Posterior cingulate gyrus (tissue), 11 donors: ENCODE data around the gene ARHGEF40.

ENCODE experiments used
- DNase-seq, 10 donors: peaks; one replicate each; pipeline versions ENCODE4 v3.0.0 to v3.0.0-alpha.2; 2020 to 2021; ENCODE audit warnings: mixed read lengths in 3 of 10
- intact Hi-C: fragments of 100-400 bp; cut with DNase I; formaldehyde crosslinking; loops from one replicate; pipeline ENCODE4 v1.15.1; 2023

The ARHGEF40 gene

GRCh38 chr14:21056520-21057163 lies 13.5 kb upstream of the ARHGEF40 start:
- intact Hi-C loops = no loop called here
- DNase-seq = no peak

GRCh38 chr14:21057803-21058675 lies 12.1 kb upstream of the ARHGEF40 start, which contains the start of gene RNASE8:
TSS of gene RNASE8 (plus strand) at chr14:21057822. CDS start at chr14:21057893, 71 bp downstream.
- DNase-seq = no peak

GRCh38 chr14:21058903-21059302 lies 11.2 kb upstream of the ARHGEF40 start:
- DNase-seq = no peak
- intact Hi-C loops = no loop called here

More at GRCh38 chr14:21057803-21058675, 12.1 kb upstream of the ARHGEF40 start, which contains the start of gene RNASE8:
- intact Hi-C loops = no loop called here

GRCh38 chr14:21059842-21060613 lies 10.1 kb upstream of the ARHGEF40 start:
- no peak for DNase-seq
- intact Hi-C loops = no loop called here

- intact Hi-C loops = no loop called here
- no peak for DNase-seq
Measured at GRCh38 chr14:21060614-21061346, 9.3 kb upstream of the ARHGEF40 start.

DNA sequence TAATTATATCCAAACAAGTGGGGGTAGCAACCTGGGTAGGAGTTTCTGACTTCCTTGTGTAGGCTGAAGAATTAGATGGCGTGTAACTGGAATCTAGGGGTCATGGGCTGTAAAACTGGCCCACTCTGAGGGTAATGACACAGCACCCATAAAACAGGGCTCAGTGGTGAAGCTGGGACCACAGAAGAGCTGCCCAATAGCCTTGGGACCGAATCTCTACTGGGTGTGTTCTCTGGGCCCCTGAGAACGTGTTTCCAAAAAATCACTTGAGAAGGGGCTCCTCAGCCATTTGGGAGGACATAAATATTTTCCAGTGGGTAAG lies 8.8 kb upstream of the ARHGEF40 start:
- no peak for DNase-seq
- intact Hi-C loops = no loop called here

- intact Hi-C loops = no loop called here
- no peak for DNase-seq
Measured at GRCh38 chr14:21063479-21063878, 6.6 kb upstream of the ARHGEF40 start.

- intact Hi-C loops = no loop called here
- no peak for DNase-seq
Measured at GRCh38 chr14:21066882-21067502, 3.1 kb upstream of the ARHGEF40 start.

GRCh38 chr14:21068521-21069387 lies 1.4 kb upstream of the ARHGEF40 start:
- peak in 5 of 10 donors; percentile 40 to 62 (median 47) for DNase-seq
- intact Hi-C loops = loop anchor here (1.0 kb wide), 1 partner anchor 36 kb away; no protein-coding TSS in a partner anchor

- intact Hi-C loops = loop anchor here (1.0 to 5.0 kb wide), 4 partner anchors 23 to 443 kb away; partner anchors contain the start of genes METTL3 and NDRG2
- DNase-seq = peak in 8 of 10 donors; percentile 38 to 94 (median 62)
Measured at GRCh38 chr14:21069388-21070082, 569 bp upstream of the ARHGEF40 start.

- intact Hi-C loops = loop anchor here (1.0 to 5.0 kb wide), 3 partner anchors 22 to 442 kb away; partner anchors contain the start of genes METTL3 and NDRG2
- DNase-seq = peak in 2 of 10 donors; percentile 37 to 74
Measured at GRCh38 chr14:21070610-21071224, 613 bp downstream of the ARHGEF40 start.

DNA sequence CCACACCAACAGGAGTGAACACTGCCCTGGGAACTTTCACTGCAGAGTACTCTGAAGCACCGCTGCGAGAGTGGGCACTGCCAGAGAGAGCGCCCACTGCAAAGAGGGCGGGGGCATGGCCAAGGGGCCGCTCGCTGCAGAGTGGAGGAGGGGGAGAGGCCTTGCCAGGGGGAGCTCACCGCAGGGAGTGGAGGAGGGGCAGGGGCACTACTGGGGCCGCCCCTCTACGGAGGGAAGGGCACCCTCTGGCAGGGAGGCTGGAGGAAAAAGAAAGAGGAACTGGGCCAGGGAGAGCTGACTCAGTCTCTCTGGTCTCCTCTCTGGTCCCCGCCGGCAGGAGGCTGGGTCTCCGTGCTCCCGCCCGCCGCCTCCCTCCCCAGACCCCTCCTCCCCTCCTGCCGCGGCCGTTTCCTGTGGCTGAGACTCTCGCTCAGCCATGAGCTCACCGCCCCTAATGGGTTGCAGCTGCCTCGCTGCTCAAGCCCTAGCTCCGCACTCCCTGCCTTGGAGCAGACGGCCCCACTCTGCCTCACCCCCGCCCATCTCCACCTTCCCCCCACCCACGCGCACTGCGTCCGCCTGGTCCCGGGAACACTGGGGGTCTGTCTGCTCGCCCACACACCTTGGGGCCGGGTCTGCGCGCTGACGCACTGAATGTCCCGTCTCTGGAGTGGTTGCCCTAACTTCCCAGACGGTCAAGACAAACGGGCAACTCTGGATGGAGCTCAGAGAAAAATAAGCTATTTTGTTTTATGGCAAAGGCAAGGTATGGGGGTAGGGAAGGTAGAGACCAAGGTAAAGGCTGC lies 1.3 kb downstream of the ARHGEF40 start:
- intact Hi-C loops = loop anchor here (5.0 kb wide), 2 partner anchors 44 to 441 kb away; partner anchors contain the start of genes METTL3 and NDRG2

DNA sequence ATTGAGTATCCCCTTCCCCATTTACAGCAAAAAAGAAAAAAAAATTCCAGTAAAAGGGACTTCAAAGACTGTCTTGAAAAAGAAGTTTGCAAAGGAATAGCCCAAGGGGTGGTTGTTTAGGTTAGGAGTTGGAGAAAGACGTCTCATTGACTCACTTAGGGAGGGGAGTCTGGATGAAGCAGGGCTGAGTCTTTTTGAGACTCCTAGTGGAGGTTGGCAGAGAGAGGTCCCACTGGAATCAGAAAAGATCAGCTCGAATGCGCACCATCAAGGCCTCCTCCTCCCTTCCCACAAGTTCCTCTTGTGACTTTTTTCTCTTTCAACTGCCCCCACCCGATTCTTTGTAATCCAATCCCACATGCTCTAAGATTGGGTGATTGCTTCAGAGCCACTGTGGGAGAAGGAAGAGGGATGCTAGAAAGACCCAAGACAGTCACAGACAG lies 1.9 kb downstream of the ARHGEF40 start:
- DNase-seq = no peak
- intact Hi-C loops = loop anchor here (5.0 kb wide), 2 partner anchors 45 to 440 kb away; partner anchors contain the start of genes METTL3 and NDRG2

More for the DNA sequence above, 1.3 kb downstream of the ARHGEF40 start:
- DNase-seq = peak in 9 of 10 donors; percentile 52 to 94 (median 61)

DNA sequence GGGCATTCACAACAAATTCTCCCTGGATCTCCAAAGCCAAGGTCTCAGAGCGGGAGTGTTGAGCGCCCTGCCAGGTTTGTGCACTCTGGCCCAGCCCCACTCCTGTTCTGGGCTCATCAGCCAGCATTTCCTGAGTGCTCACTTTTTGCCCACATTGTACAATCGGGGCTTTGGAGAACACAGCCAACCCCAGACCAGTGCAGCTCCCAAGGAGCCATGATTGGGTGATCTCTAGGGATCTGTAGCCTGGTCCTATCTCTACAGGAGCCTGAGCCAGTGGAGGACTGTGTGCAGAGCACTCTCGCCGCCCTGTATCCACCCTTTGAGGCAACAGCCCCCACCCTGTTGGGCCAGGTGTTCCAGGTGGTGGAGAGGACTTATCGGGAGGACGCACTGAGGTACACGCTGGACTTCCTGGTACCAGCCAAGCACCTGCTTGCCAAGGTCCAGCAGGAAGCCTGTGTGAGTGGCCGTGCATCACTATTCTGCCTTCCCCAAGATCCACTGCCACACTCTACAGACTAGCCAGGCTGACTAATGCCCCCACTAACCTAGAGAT lies 2.8 kb downstream of the ARHGEF40 start:
- no peak for DNase-seq
- intact Hi-C loops = loop anchor here (5.0 kb wide), 2 partner anchors 46 to 439 kb away; partner anchors contain the start of genes METTL3 and NDRG2

- DNase-seq = no peak
- intact Hi-C loops = loop anchor here (5.0 kb wide), 2 partner anchors 47 to 438 kb away; partner anchors contain the start of genes METTL3 and NDRG2
Measured at GRCh38 chr14:21073921-21074320, 3.8 kb downstream of the ARHGEF40 start.
